CD14-positive monocyte (primary cell): ENCODE results near the gene PHYKPL. TPM values are rescaled to one million over a fixed set of nuclear protein-coding genes. Genes with fewer than 3 reads are reported as not detected.

ENCODE experiments used
- DNase-seq, 3 donors: peaks; one replicate each; pipeline ENCODE4 v3.0.0-alpha.2; 2011 to 2022
- H2AFZ ChIP-seq: 2 replicates; pipeline ENCODE4 v1.6.0; 2012; ENCODE audit warnings: mild to moderate bottlenecking, low read depth, low read length, inconsistent platforms; ENCODE audit not compliant: insufficient read depth, poor library complexity, severe bottlenecking
- H3K27ac ChIP-seq, 2 donors: 1 replicate in 1 of 2; 2 replicates in 1 of 2; pipeline ENCODE4 v1.5.1; 2012 to 2013; ENCODE audit warnings: low read length in 2 of 2, control low read depth in 1 of 2, inconsistent platforms in 1 of 2, low read depth in 1 of 2, mild to moderate bottlenecking in 1 of 2
- H3K27me3 ChIP-seq, 2 donors: one replicate each; pipeline versions ENCODE4 v1.6.0 to v1.6.1; 2011 to 2013; ENCODE audit warnings: low read length in 2 of 2; ENCODE audit not compliant: control insufficient read depth in 2 of 2, insufficient read depth in 2 of 2
- H3K36me3 ChIP-seq, 2 donors: replicated peaks in 1 of 2; 1 replicate in 1 of 2; 2 replicates in 1 of 2; pipeline versions ENCODE4 v1.5.1 to v1.6.1; 2012 to 2013; ENCODE audit warnings: low read length in 2 of 2, control low read depth in 1 of 2, inconsistent platforms in 1 of 2, mild to moderate bottlenecking in 1 of 2; ENCODE audit not compliant: insufficient read depth in 2 of 2, control insufficient read depth in 1 of 2
- H3K4me1 ChIP-seq, 2 donors: 1 replicate in 1 of 2; 2 replicates in 1 of 2; pipeline versions ENCODE4 v1.5.1 to v1.6.1; 2012 to 2013; ENCODE audit warnings: low read length in 2 of 2, control low read depth in 1 of 2, inconsistent platforms in 1 of 2, mild to moderate bottlenecking in 1 of 2, moderate library complexity in 1 of 2; ENCODE audit not compliant: insufficient read depth in 2 of 2, control insufficient read depth in 1 of 2
- H3K4me2 ChIP-seq: replicated peaks from 2 replicates; pipeline ENCODE3; 2012; ENCODE audit warnings: low read length, moderate library complexity, mild to moderate bottlenecking; ENCODE audit not compliant: poor library complexity, severe bottlenecking; ENCODE audit errors: extremely low read depth
- H3K4me3 ChIP-seq, 3 experiments: fragments of 200-600 bp in 1 of 3; sonication (generic) in 1 of 3; replicated peaks in 1 of 3; 1 replicate in 2 of 3; 2 replicates in 1 of 3; pipeline ENCODE4 v1.5.1; 2011 to 2013; ENCODE audit warnings: low read length in 3 of 3, mild to moderate bottlenecking in 3 of 3, control low read depth in 2 of 3, low read depth in 2 of 3, inconsistent platforms in 1 of 3, moderate library complexity in 1 of 3
- H3K79me2 ChIP-seq: 2 replicates; pipeline ENCODE4 v1.6.0; 2012; ENCODE audit warnings: mild to moderate bottlenecking, control low read depth, inconsistent platforms, low read length, moderate library complexity; ENCODE audit not compliant: insufficient read depth
- H3K9ac ChIP-seq: 2 replicates; pipeline ENCODE4 v1.6.0; 2017; ENCODE audit warnings: low read length, mild to moderate bottlenecking; ENCODE audit not compliant: insufficient read depth, poor library complexity, severe bottlenecking
- H3K9me3 ChIP-seq, 2 donors: replicated peaks in 1 of 2; 1 replicate in 1 of 2; 2 replicates in 1 of 2; pipeline versions ENCODE4 v1.5.1 to v1.6.1; 2012 to 2013; ENCODE audit warnings: low read length in 2 of 2, control low read depth in 1 of 2; ENCODE audit not compliant: control insufficient read depth in 1 of 2, insufficient read depth in 1 of 2
- H4K20me1 ChIP-seq: 2 replicates; pipeline ENCODE4 v1.6.0; 2012; ENCODE audit warnings: mild to moderate bottlenecking, low read length, control low read depth, moderate library complexity; ENCODE audit not compliant: insufficient read depth
- H3K27ac Mint-ChIP-seq, 7 donors: one replicate each; pipeline ENCODE4 v1.8.0; 2020; ENCODE audit warnings: mild to moderate bottlenecking in 7 of 7, mixed read lengths in 7 of 7, moderate library complexity in 6 of 7, inconsistent platforms in 2 of 7
- H3K27me3 Mint-ChIP-seq, 3 donors: one replicate each; pipeline ENCODE4 v1.8.0; 2021 to 2022; ENCODE audit warnings: low read depth in 3 of 3, mild to moderate bottlenecking in 3 of 3, mixed read lengths in 3 of 3, moderate library complexity in 3 of 3, inconsistent platforms in 1 of 3
- H3K36me3 Mint-ChIP-seq, 2 donors: one replicate each; pipeline ENCODE4 v1.8.0; 2020; ENCODE audit warnings: mixed read lengths in 2 of 2, inconsistent platforms in 1 of 2, mild to moderate bottlenecking in 1 of 2
- H3K4me1 Mint-ChIP-seq: one replicate; pipeline ENCODE4 v1.8.0; 2020; ENCODE audit warnings: mild to moderate bottlenecking, mixed read lengths
- H3K4me3 Mint-ChIP-seq, 2 donors: one replicate each; pipeline ENCODE4 v1.8.0; 2020; ENCODE audit warnings: mild to moderate bottlenecking in 2 of 2, mixed read lengths in 2 of 2, moderate library complexity in 1 of 2
- H3K9me3 Mint-ChIP-seq, 7 donors: one replicate each; pipeline ENCODE4 v1.8.0; 2020 to 2022; ENCODE audit warnings: mixed read lengths in 7 of 7, mild to moderate bottlenecking in 6 of 7, moderate library complexity in 6 of 7, inconsistent platforms in 2 of 7
- WGBS: methylation state at CpG from one replicate; pipeline ENCODE4 v1.1.5; 2013; ENCODE audit warnings: missing lambda C conversion rate; ENCODE audit not compliant: insufficient coverage; 5-methylcytosine and 5-hydroxymethylcytosine counted together
- intact Hi-C, 2 donors: fragments of 100-400 bp; cut with micrococcal nuclease; formaldehyde crosslinking; loops; one replicate each; pipeline versions ENCODE4 v1.15.0 to v1.15.1; 2023
- polyA plus RNA-seq, 3 donors: library from polyadenylated mRNA; depleted of rRNA in 1 of 3; unstranded in 2 of 3; stranded (reverse) in 1 of 3; fragments of 300-500 nt in 2 of 3; fragments of >200 nt in 1 of 3; fragmentation: Illumina TruSeq in 2 of 3; gene quantifications; 1 replicate in 2 of 3; 2 replicates in 1 of 3; pipeline ENCODE4 v1.2.3, GENCODE V29; 2012 to 2021
- TF ChIP-seq, protein P1 (sequence below): fragments of 200-600 bp; IDR thresholded peaks from one replicate; pipeline ENCODE4 v1.8.0; 2022; ENCODE audit warnings: antibody characterized with exemption, mild to moderate bottlenecking

The PHYKPL gene
- polyA plus RNA-seq, 3 donors = 39.2 to 199 (median 43.0) TPM

DNA sequence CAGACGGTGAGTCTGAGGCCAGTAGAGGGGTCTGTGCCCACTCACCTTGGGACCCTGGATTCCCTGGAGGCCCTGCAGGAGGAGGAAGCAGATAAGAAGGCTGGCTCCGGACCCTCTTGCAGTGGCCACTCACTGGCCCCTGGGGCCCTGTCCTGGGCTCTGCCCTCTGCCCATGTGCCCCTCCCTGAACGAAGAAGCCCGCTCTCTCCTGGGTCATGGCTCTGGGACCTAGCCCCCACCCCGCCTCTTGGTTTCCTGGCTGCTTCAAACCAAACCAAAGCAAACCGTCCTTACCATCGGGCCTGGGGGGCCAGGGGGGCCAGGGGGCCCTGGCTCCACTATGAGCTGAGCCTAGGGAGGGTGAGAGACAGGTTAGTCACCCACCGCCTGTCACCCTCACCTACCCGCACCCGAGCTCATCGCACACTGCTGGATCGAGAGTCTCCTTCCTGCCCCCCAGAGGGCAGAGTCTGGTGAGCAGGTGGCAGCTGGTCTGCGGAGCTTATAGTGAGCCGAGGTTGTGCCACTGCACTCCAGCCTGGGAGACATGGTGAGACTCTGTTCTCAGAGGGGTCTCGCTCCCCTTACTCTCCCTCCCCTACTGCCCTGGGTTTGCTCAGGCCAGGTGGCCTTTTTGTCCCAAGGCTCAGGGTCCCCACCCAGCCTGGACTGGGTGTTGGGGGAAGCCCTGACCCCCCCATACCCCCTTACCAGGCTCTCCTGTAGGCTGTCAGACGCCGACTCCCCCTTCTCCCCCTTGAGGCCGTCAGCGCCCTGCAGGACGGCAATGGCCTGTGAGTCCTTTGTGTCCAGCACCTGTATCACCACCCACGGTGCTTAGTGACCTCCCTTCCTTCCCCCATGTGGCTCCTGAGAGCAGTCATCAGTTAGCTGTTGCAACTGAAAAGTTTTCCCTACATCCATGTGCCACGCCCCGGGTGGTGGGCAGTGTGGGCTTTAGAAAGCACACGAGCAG lies 15.2 kb upstream of the PHYKPL start:
- no peaks in the 10 kb centered on the region for H3K36me3 ChIP-seq
- no peak overlapping the region for H3K27ac Mint-ChIP-seq
- H3K4me1 ChIP-seq = peaks cover 11 to 34% of the 10 kb centered on the region in 2 donors
- 87% methylated on average over 16 of the region's 24 CpGs for WGBS
- H3K4me3 Mint-ChIP-seq = no peak overlapping the region
- TF ChIP-seq, protein P1, sequence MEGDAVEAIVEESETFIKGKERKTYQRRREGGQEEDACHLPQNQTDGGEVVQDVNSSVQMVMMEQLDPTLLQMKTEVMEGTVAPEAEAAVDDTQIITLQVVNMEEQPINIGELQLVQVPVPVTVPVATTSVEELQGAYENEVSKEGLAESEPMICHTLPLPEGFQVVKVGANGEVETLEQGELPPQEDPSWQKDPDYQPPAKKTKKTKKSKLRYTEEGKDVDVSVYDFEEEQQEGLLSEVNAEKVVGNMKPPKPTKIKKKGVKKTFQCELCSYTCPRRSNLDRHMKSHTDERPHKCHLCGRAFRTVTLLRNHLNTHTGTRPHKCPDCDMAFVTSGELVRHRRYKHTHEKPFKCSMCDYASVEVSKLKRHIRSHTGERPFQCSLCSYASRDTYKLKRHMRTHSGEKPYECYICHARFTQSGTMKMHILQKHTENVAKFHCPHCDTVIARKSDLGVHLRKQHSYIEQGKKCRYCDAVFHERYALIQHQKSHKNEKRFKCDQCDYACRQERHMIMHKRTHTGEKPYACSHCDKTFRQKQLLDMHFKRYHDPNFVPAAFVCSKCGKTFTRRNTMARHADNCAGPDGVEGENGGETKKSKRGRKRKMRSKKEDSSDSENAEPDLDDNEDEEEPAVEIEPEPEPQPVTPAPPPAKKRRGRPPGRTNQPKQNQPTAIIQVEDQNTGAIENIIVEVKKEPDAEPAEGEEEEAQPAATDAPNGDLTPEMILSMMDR = no peak
- intact Hi-C loops = no loop called here
- no peaks in the 10 kb centered on the region for H3K9me3 ChIP-seq
- H3K27me3 Mint-ChIP-seq = peaks cover 1 to 4% (median 2%) of the 10 kb centered on the region in 3 donors
- peaks cover 3% of the 10 kb centered on the region for H3K4me1 Mint-ChIP-seq
- H3K4me3 ChIP-seq = no peak overlapping the region
- H3K27ac ChIP-seq = no peak overlapping the region
- no peak overlapping the region for H3K9ac ChIP-seq
- H3K36me3 Mint-ChIP-seq = no peaks in the 10 kb centered on the region
- H3K9me3 Mint-ChIP-seq = no peaks in the 10 kb centered on the region
- H3K27me3 ChIP-seq = no peaks in the 10 kb centered on the region
- no peak overlapping the region for H2AFZ ChIP-seq
- H4K20me1 ChIP-seq = no peaks in the 10 kb centered on the region
- H3K79me2 ChIP-seq = no peaks in the 10 kb centered on the region
- H3K4me2 ChIP-seq = no peak overlapping the region
- no peak for DNase-seq

DNA sequence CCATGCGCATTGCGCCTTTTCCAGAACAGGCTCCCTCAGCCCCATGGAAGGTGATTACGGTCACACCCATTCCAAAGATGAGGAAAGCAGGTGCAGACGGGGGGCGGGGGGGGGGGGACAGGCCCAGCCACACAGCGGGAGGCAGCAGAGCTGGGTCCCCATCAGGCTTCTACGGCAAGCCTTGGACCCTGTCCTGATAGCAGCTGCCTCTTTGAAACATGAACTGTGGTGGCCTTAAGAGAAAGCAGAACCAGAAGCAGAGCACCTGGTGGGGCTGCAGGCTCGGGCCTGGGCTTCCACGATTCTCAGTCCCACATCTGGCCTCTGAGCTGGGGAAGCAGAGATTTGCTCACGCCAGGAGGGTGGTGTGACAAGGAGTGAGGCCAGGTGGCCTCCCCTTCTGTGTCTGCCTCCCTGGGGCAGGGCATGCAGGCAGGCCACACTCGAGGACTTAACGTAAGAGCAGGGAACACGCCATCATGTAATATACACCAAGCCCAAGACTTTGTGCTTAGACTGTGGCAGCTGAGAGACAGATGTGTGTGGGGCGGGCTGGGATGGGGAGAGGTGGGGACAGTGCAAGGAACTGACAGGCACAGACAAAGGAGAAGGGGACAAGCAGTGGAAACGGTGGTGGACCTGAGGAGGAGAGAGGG lies 14.2 kb upstream of the PHYKPL start:
- Histone ChIP-seq H3K9ac (no peak overlapping the region), H3K27ac (no peak overlapping the region), H3K4me2 (no peak overlapping the region), H3K79me2 (no peaks in the 10 kb centered on the region), H3K27me3 (no peaks in the 10 kb centered on the region), H3K36me3 (no peaks in the 10 kb centered on the region), H2AFZ (no peak overlapping the region), H3K4me3 (no peak overlapping the region), H4K20me1 (no peaks in the 10 kb centered on the region), H3K9me3 (no peaks in the 10 kb centered on the region), H3K4me1 (peaks cover 17 to 42% of the 10 kb centered on the region in 2 donors)
- DNase-seq = no peak
- TF ChIP-seq, protein P1 = no peak
- H3K27me3 Mint-ChIP-seq = peaks cover 0 to 4% (median 2%) of the 10 kb centered on the region in 3 donors
- H3K9me3 Mint-ChIP-seq = no peaks in the 10 kb centered on the region
- H3K27ac Mint-ChIP-seq = no peak overlapping the region
- intact Hi-C loops = no loop called here
- H3K36me3 Mint-ChIP-seq = no peaks in the 10 kb centered on the region
- WGBS = 78% methylated on average over 12 of the region's 15 CpGs
- H3K4me1 Mint-ChIP-seq = peaks cover 8% of the 10 kb centered on the region
- no peak overlapping the region for H3K4me3 Mint-ChIP-seq
